KMS-11 (cell line): ENCODE measurements around the gene DUSP3.

Experiments
- H2AFZ ChIP-seq: fragments of 200-600 bp; sonication (generic); 2 replicates; pipeline ENCODE4 v1.6.1; 2016; ENCODE audit warnings: antibody characterized with exemption, mixed run types, low read depth
- H3K27ac ChIP-seq: fragments of 200-600 bp; sonication (generic); 2 replicates; pipeline ENCODE4 v1.6.1; 2016; ENCODE audit warnings: mild to moderate bottlenecking, mixed run types
- H3K27me3 ChIP-seq: fragments of 200-600 bp; sonication (generic); 2 replicates; pipeline ENCODE4 v1.6.1; 2017; ENCODE audit warnings: mild to moderate bottlenecking, low read depth, mixed run types, moderate library complexity; ENCODE audit not compliant: insufficient read depth
- H3K36me3 ChIP-seq: fragments of 200-600 bp; sonication (generic); 2 replicates; pipeline ENCODE4 v1.6.1; 2017; ENCODE audit warnings: mild to moderate bottlenecking, mixed run types; ENCODE audit not compliant: insufficient read depth
- H3K4me1 ChIP-seq: fragments of 200-600 bp; sonication (generic); 2 replicates; pipeline ENCODE4 v1.6.1; 2016; ENCODE audit warnings: mild to moderate bottlenecking, low read depth, mixed run types; ENCODE audit not compliant: poor library complexity, severe bottlenecking
- H3K4me2 ChIP-seq: fragments of 200-600 bp; sonication (generic); 2 replicates; pipeline ENCODE4 v1.7.0; 2016; ENCODE audit warnings: mild to moderate bottlenecking, mixed run types
- H3K4me3 ChIP-seq: fragments of 200-600 bp; sonication (generic); IDR thresholded peaks from 2 replicates; pipeline ENCODE4 v1.6.1; 2017; ENCODE audit warnings: low read depth, low read length, mixed read lengths; ENCODE audit not compliant: insufficient read depth
- H3K79me2 ChIP-seq: fragments of 200-600 bp; sonication (generic); 2 replicates; pipeline ENCODE4 v1.6.1; 2016; ENCODE audit warnings: low read depth, mixed run types; ENCODE audit not compliant: insufficient read depth
- H3K9ac ChIP-seq: fragments of 200-600 bp; sonication (generic); 2 replicates; pipeline ENCODE4 v1.6.1; 2016; ENCODE audit warnings: mild to moderate bottlenecking, mixed run types
- H4K20me1 ChIP-seq: fragments of 200-600 bp; sonication (generic); 2 replicates; pipeline ENCODE4 v1.6.1; 2016; ENCODE audit warnings: mild to moderate bottlenecking, mixed run types; ENCODE audit not compliant: insufficient read depth
- CTCF ChIP-seq: fragments of 200-600 bp; sonication (generic); conservative IDR thresholded peaks from 2 replicates; pipeline ENCODE4 v1.6.1; 2017; ENCODE audit warnings: low read depth, mild to moderate bottlenecking, antibody characterized with exemption, low read length, moderate library complexity, mixed read lengths

DUSP3 gene

GRCh38 chr17:43740541-43740940 is 38.2 kb downstream of the DUSP3 start:
- no peaks in the 10 kb centered on the region for H3K79me2 ChIP-seq
- no peak overlapping the region for H3K4me2 ChIP-seq
- H3K36me3 ChIP-seq, result no peaks in the 10 kb centered on the region
- no peak overlapping the region for H2AFZ ChIP-seq
- no peak overlapping the region for H3K27ac ChIP-seq
- no peak overlapping the region for H3K9ac ChIP-seq
- H3K27me3 ChIP-seq, result peaks cover 14% of the 10 kb centered on the region; the same call in 1 of the 2 replicates
- no peaks in the 10 kb centered on the region for H4K20me1 ChIP-seq
- no peaks in the 10 kb centered on the region for H3K4me1 ChIP-seq
- no peak for TF ChIP-seq CTCF
- H3K4me3 ChIP-seq, result no peak overlapping the region

GRCh38 chr17:43737722-43738121 is 41.1 kb downstream of the DUSP3 start:
- no peaks in the 10 kb centered on the region for H3K79me2 ChIP-seq
- no peaks in the 10 kb centered on the region for H3K4me1 ChIP-seq
- H3K9ac ChIP-seq, result no peak overlapping the region
- no peaks in the 10 kb centered on the region for H4K20me1 ChIP-seq
- H3K4me2 ChIP-seq, result no peak overlapping the region
- no peaks in the 10 kb centered on the region; the same call in 1 of the 2 replicates for H3K27me3 ChIP-seq
- H2AFZ ChIP-seq, result no peak overlapping the region
- H3K27ac ChIP-seq, result no peak overlapping the region
- no peak overlapping the region for H3K4me3 ChIP-seq
- no peak for TF ChIP-seq CTCF
- no peaks in the 10 kb centered on the region for H3K36me3 ChIP-seq

- Histone ChIP-seq H3K4me2 (no peak overlapping the region), H3K79me2 (no peaks in the 10 kb centered on the region), H2AFZ (no peak overlapping the region), H3K4me3 (no peak overlapping the region), H3K36me3 (no peaks in the 10 kb centered on the region), H3K9ac (no peak overlapping the region), H3K27me3 (no peaks in the 10 kb centered on the region; the same call in 1 of the 2 replicates), H4K20me1 (no peaks in the 10 kb centered on the region), H3K4me1 (no peaks in the 10 kb centered on the region), H3K27ac (no peak overlapping the region)
- TF ChIP-seq CTCF, result no peak
Observed at GRCh38 chr17:43736389-43736788, 42.4 kb downstream of the DUSP3 start.

- Histone ChIP-seq H4K20me1 (no peaks in the 10 kb centered on the region), H3K36me3 (no peaks in the 10 kb centered on the region), H3K9ac (no peak overlapping the region), H3K27me3 (no peaks in the 10 kb centered on the region), H2AFZ (no peak overlapping the region), H3K4me2 (no peak overlapping the region), H3K4me1 (no peaks in the 10 kb centered on the region), H3K79me2 (no peaks in the 10 kb centered on the region), H3K4me3 (no peak overlapping the region), H3K27ac (no peak overlapping the region)
- no peak for TF ChIP-seq CTCF
Observed at GRCh38 chr17:43734376-43734775, 44.4 kb downstream of the DUSP3 start.

GRCh38 chr17:43733956-43734355 is 44.8 kb downstream of the DUSP3 start:
- no peak for TF ChIP-seq CTCF
- no peaks in the 10 kb centered on the region for H4K20me1 ChIP-seq
- H3K27me3 ChIP-seq, result no peaks in the 10 kb centered on the region
- no peaks in the 10 kb centered on the region for H3K36me3 ChIP-seq
- H3K27ac ChIP-seq, result no peak overlapping the region
- H2AFZ ChIP-seq, result no peak overlapping the region
- no peak overlapping the region for H3K4me2 ChIP-seq
- no peak overlapping the region for H3K4me3 ChIP-seq
- H3K9ac ChIP-seq, result no peak overlapping the region
- H3K79me2 ChIP-seq, result no peaks in the 10 kb centered on the region
- H3K4me1 ChIP-seq, result no peaks in the 10 kb centered on the region
